HepG2 (cell line): Measurements from ENCODE around the gene CELF2. TPM values are rescaled to one million over a fixed set of nuclear protein-coding genes. Genes with fewer than 3 reads are reported as not detected.

ENCODE experiments used
- ATAC-seq: fragments of 200-7000 bp; cut with Tn5 transposase; 3 replicates; pipeline ENCODE4 v1.9.1; 2020; ENCODE audit warnings: mild to moderate bottlenecking, moderate library complexity
- BruUV-seq: library from RNA; stranded (reverse); fragments of 400-500 nt; replicated peaks from 2 replicates; lab custom pipeline; 2021; lab: Mats Ljungman, UMichigan
- CTCF ChIA-PET: fragments of 300-600 bp; formaldehyde crosslinking; extraction: SDS; loops from one replicate; lab custom pipeline; 2021; ENCODE audit warnings: low total read pairs, inconsistent platforms, low intra/inter-chr PET ratio; lab: Yijun Ruan, JAX
- POLR2A ChIA-PET: fragments of 350-600 bp; sonication (Branson Sonifier 250); formaldehyde crosslinking; loops from one replicate; lab custom pipeline; 2020; ENCODE audit warnings: antibody characterized with exemption, inconsistent platforms; lab: Yijun Ruan, JAX
- DNase-seq: peaks from one replicate; pipeline ENCODE4 v3.0.0-alpha.2; 2015; ENCODE audit warnings: low spot score
- FAIRE-seq: peaks from 3 replicates; lab custom pipeline; 2011; peaks lifted over from hg19 to GRCh38; lab: Jason Lieb, UNC
- H2AFZ ChIP-seq: one replicate; pipeline ENCODE4 v1.6.1; 2011; ENCODE audit warnings: low read length, inconsistent platforms
- H3K27ac ChIP-seq: fragments of 300-600 bp; 3 replicates; pipeline ENCODE4 v1.8.0; 2011; ENCODE audit warnings: mixed run types, mild to moderate bottlenecking, mixed read lengths, low read length, inconsistent platforms; ENCODE audit not compliant: insufficient read depth; ENCODE audit errors: extremely low read length
- H3K27me3 ChIP-seq, 2 experiments: fragments of 200-600 bp in 1 of 2; 2 replicates in 1 of 2; 3 replicates in 1 of 2; pipeline versions ENCODE4 v1.6.0 to v1.8.0; 2011; ENCODE audit warnings: low read length in 2 of 2, mild to moderate bottlenecking in 2 of 2, moderate library complexity in 2 of 2, inconsistent platforms in 1 of 2; ENCODE audit not compliant: insufficient read depth in 2 of 2, control insufficient read depth in 1 of 2
- H3K36me3 ChIP-seq, 2 experiments: fragments of 200-600 bp in 1 of 2; replicated peaks in 1 of 2; 2 replicates in 1 of 2; 3 replicates in 1 of 2; pipeline versions ENCODE4 v1.5.1 to v1.8.0; 2011; ENCODE audit warnings: low read length in 2 of 2, inconsistent platforms in 1 of 2; ENCODE audit not compliant: insufficient read depth in 2 of 2, control insufficient read depth in 1 of 2
- H3K4me1 ChIP-seq: 2 replicates; pipeline ENCODE4 v1.5.1; 2012; ENCODE audit warnings: low read length, inconsistent platforms; ENCODE audit not compliant: insufficient read depth
- H3K4me2 ChIP-seq: 2 replicates; pipeline ENCODE4 v1.6.0; 2011; ENCODE audit warnings: low read depth, low read length, inconsistent platforms
- H3K4me3 ChIP-seq, 3 experiments: fragments of 200-600 bp in 1 of 3; sonication (generic), shearing (Covaris generic) in 1 of 3; replicated peaks in 1 of 3; 2 replicates each; pipeline ENCODE4 v1.5.1; 2011 to 2016; ENCODE audit warnings: low read length in 3 of 3, inconsistent platforms in 2 of 3, low read depth in 2 of 3, mild to moderate bottlenecking in 2 of 3, control low read depth in 1 of 3, mixed read lengths in 1 of 3; ENCODE audit not compliant: insufficient read depth in 1 of 3
- H3K79me2 ChIP-seq: one replicate; pipeline ENCODE4 v1.6.1; 2011; ENCODE audit warnings: low read length, inconsistent platforms; ENCODE audit not compliant: insufficient read depth
- H3K9ac ChIP-seq: 2 replicates; pipeline ENCODE4 v1.6.0; 2011; ENCODE audit warnings: mild to moderate bottlenecking, low read depth, low read length, inconsistent platforms; ENCODE audit not compliant: insufficient read depth
- H3K9me3 ChIP-seq: 2 replicates; pipeline ENCODE4 v1.5.1; 2012; ENCODE audit warnings: mild to moderate bottlenecking, low read length
- H4K20me1 ChIP-seq: 2 replicates; pipeline ENCODE4 v1.6.0; 2011; ENCODE audit warnings: inconsistent platforms, mild to moderate bottlenecking, low read length, moderate library complexity; ENCODE audit not compliant: insufficient read depth
- CEBPB ChIP-seq: IDR thresholded peaks from 2 replicates; pipeline ENCODE4 v1.6.1; 2011; ENCODE audit warnings: low read depth, low read length, improper control_type of control experiment, borderline replicate concordance
- DR1 ChIP-seq: sonication (generic); formaldehyde crosslinking; IDR thresholded peaks from 2 replicates; pipeline ENCODE4 v1.8.0; 2021; ENCODE audit warnings: mild to moderate bottlenecking, missing genetic modification reagents, inconsistent platforms
- KDM5A ChIP-seq: fragments of 200-600 bp; sonication (generic); IDR thresholded peaks from 2 replicates; pipeline ENCODE4 v1.7.0; 2018; ENCODE audit warnings: antibody characterized with exemption, mild to moderate bottlenecking, low read length, borderline replicate concordance
- MAZ ChIP-seq, 2 experiments: sonication (generic) in 1 of 2; formaldehyde crosslinking in 1 of 2; IDR thresholded peaks; 2 replicates each; pipeline versions ENCODE4 v1.5.0 to v1.6.1; 2012 to 2020; ENCODE audit warnings: low read depth in 2 of 2, mild to moderate bottlenecking in 2 of 2, borderline replicate concordance in 1 of 2, improper control_type of control experiment in 1 of 2, low read length in 1 of 2, missing genetic modification reagents in 1 of 2, moderate library complexity in 1 of 2
- ZHX2 ChIP-seq, 2 experiments: sonication (generic) in 1 of 2; formaldehyde crosslinking in 1 of 2; IDR thresholded peaks; 2 replicates each; pipeline versions ENCODE4 v1.6.1 to v1.9.0; 2014 to 2022; ENCODE audit warnings: antibody characterized with exemption in 1 of 2, borderline replicate concordance in 1 of 2, inconsistent platforms in 1 of 2, low read depth in 1 of 2, missing genetic modification reagents in 1 of 2
- ZNF124 ChIP-seq: sonication (generic); formaldehyde crosslinking; IDR thresholded peaks from 2 replicates; pipeline ENCODE4 v1.4.0; 2020; ENCODE audit warnings: missing genetic modification reagents
- ZNF501 ChIP-seq: sonication (generic); formaldehyde crosslinking; IDR thresholded peaks from 2 replicates; pipeline ENCODE4 v1.5.1; 2020; ENCODE audit warnings: mild to moderate bottlenecking, moderate library complexity, missing genetic modification reagents
- WGBS: methylation state at CpG from one replicate; pipeline ENCODE4 v1.1.6; 2017; ENCODE audit warnings: low lambda C conversion rate; 5-methylcytosine and 5-hydroxymethylcytosine counted together
- in situ Hi-C: cut with HindIII; loops from 2 replicates; pipeline ENCODE4 v1.10.0; 2017; ENCODE audit warnings: low pct_unique_long_range_greater_than_20kb; ENCODE audit not compliant: extremely low pct_ligation_motif_present
- intact Hi-C: fragments of 100-400 bp; cut with micrococcal nuclease; formaldehyde crosslinking; loops from one replicate; pipeline ENCODE4 v1.10.0; 2022; ENCODE audit not compliant: unreplicated experiment
- polyA plus RNA-seq, 8 experiments: library from polyadenylated mRNA; depleted of rRNA in 3 of 8; stranded (reverse) in 7 of 8; unstranded in 1 of 8; fragments of >200 nt; fragmentation: Illumina TruSeq in 4 of 8; extraction: Trizol in 4 of 8; gene quantifications; 2 replicates each; pipeline versions ENCODE4 v1.2.1 to v1.2.3, GENCODE V29; 2011 to 2016; ENCODE audit warnings: low read depth in 4 of 8, missing spikeins in 1 of 8, mixed read lengths in 1 of 8; ENCODE audit not compliant: insufficient read depth in 1 of 8
- total RNA-seq, 5 experiments: library from RNA; depleted of rRNA; stranded (reverse); fragments of >200 nt; fragmentation: Illumina TruSeq; extraction: Trizol; gene quantifications; 2 replicates each; pipeline ENCODE4 v1.2.3, GENCODE V29; 2016; ENCODE audit warnings: low read depth in 1 of 5
- TF ChIP-seq, protein P1 (sequence below): sonication (generic); formaldehyde crosslinking; conservative IDR thresholded peaks from 2 replicates; pipeline ENCODE4 v1.4.0; 2020; ENCODE audit warnings: missing genetic modification reagents
- TF ChIP-seq, protein P2 (sequence below): sonication (generic); formaldehyde crosslinking; IDR thresholded peaks from 2 replicates; pipeline ENCODE4 v1.5.1; 2020; ENCODE audit warnings: mild to moderate bottlenecking, missing genetic modification reagents
- TF ChIP-seq, protein P3 (sequence below): sonication (generic); formaldehyde crosslinking; IDR thresholded peaks from 2 replicates; pipeline ENCODE4 v1.4.0; 2020; ENCODE audit warnings: missing genetic modification reagents, low read depth, mild to moderate bottlenecking, borderline replicate concordance

The CELF2 gene
- total and polyA plus RNA-seq, 2 of the 13 experiments (the other 11 are each of a cell fraction or from before 2014, with no cell fraction given): not detected

DNA sequence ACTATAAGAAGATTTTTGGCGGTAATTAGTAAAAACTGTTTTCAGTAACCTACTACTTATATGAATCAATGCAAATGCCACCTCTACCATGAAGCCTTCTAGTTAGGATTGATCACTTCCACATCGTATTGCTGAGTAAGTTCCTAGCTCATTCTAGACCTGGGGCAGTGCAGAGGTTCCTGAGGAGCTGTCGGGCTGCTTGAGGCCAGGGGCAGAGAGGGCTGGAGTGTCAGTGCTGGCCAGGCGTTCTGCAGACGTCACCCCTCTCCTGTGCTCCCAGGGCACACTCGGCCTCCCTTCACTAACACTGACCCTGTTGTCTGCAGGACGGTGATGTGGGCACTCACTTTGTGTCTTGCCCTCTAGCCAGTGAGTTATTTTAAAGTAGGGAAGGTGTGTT lies 275.7 kb downstream of the CELF2 start (continued):
- TF ChIP-seq, protein P1, sequence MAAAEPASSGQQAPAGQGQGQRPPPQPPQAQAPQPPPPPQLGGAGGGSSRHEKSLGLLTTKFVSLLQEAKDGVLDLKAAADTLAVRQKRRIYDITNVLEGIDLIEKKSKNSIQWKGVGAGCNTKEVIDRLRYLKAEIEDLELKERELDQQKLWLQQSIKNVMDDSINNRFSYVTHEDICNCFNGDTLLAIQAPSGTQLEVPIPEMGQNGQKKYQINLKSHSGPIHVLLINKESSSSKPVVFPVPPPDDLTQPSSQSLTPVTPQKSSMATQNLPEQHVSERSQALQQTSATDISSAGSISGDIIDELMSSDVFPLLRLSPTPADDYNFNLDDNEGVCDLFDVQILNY: no peak
- TF ChIP-seq MAZ (IDR thresholded peaks at IDR 0.05; ENCODE audit: borderline replicate concordance, low read depth, low read length) (no peak), MAZ (CRISPR knock-in tag; IDR thresholded peaks at IDR 0.05; ENCODE audit: low read depth) (no peak), CEBPB (no peak)

DNA sequence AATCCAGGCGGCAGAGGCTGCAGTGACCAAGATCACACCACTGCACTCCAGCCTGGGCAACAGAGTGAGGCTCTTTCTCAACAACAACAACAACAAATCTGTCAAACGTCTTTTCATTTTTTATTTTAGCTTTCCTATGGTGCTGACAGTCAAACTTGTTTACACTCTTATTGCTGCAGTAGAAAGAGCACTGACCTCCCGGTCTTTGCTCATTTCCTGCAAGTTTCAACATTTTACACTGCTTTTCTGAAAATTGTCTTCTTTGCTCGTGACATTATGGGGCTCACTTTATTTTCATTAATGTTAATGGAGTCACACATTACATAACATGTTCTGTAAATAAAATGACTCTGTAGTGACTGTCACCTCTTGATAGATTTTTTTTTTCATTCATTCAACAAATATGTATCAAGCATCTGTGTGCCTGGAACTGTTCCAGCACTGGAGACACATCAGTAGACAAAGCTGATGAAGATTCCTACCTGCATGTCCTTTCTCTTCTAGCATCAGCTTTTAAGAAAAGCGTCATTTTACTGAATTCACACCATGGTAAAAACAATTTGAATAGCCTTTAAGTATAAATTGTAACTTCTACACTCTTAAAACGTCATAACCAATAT lies 277.3 kb downstream of the CELF2 start:
- Histone ChIP-seq H3K79me2 (no peaks in the 10 kb centered on the region), H4K20me1 (no peaks in the 10 kb centered on the region), H3K4me2 (no peak overlapping the region), H3K4me3 (no peak overlapping the region), H3K36me3 (no peaks in the 10 kb centered on the region), H3K27me3 (peaks cover 2 to 49% of the 10 kb centered on the region in 2 experiments; a peak in 4 of 5 replicates), H3K9ac (no peak overlapping the region), H3K4me1 (no peaks in the 10 kb centered on the region), H3K9me3 (no peaks in the 10 kb centered on the region), H2AFZ (no peak overlapping the region), H3K27ac (no peak overlapping the region)
- 15% methylated on average over 6 of the region's 6 CpGs for WGBS
- DNase-seq: no peak
- no peak for FAIRE-seq
- in situ Hi-C loops: no loop called here
- no TSS peak for BruUV-seq
- intact Hi-C loops: no loop called here
- CTCF ChIA-PET: no interaction called here
- POLR2A ChIA-PET: no interaction called here
- ATAC-seq: no peak
- no peak for TF ChIP-seq ZNF501
- TF ChIP-seq, protein P2, sequence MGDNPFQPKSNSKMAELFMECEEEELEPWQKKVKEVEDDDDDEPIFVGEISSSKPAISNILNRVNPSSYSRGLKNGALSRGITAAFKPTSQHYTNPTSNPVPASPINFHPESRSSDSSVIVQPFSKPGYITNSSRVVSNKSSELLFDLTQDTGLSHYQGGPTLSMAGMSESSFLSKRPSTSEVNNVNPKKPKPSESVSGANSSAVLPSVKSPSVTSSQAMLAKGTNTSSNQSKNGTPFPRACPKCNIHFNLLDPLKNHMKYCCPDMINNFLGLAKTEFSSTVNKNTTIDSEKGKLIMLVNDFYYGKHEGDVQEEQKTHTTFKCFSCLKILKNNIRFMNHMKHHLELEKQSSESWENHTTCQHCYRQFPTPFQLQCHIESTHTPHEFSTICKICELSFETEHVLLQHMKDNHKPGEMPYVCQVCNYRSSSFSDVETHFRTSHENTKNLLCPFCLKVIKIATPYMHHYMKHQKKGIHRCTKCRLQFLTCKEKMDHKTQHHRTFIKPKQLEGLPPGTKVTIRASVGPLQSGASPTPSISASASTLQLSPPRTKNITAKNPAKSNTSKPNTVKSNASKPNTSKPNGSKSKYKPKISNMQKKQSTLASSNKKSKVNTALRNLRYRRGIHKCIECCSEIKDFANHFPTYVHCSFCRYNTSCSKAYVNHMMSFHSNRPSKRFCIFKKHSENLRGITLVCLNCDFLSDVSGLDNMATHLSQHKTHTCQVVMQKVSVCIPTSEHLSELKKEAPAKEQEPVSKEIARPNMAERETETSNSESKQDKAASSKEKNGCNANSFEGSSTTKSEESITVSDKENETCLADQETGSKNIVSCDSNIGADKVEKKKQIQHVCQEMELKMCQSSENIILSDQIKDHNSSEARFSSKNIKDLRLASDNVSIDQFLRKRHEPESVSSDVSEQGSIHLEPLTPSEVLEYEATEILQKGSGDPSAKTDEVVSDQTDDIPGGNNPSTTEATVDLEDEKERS: no peak
- TF ChIP-seq ZNF124 (CRISPR knock-in tag): no peak
- no peak for TF ChIP-seq KDM5A
- no peak for TF ChIP-seq ZHX2 (IDR thresholded peaks at IDR 0.05; ENCODE audit: low read depth)
- no peak for TF ChIP-seq ZHX2 (CRISPR knock-in tag; IDR thresholded peaks at IDR 0.05; ENCODE audit: borderline replicate concordance)
- no peak for TF ChIP-seq DR1 (CRISPR knock-in tag)
- TF ChIP-seq, protein P3, sequence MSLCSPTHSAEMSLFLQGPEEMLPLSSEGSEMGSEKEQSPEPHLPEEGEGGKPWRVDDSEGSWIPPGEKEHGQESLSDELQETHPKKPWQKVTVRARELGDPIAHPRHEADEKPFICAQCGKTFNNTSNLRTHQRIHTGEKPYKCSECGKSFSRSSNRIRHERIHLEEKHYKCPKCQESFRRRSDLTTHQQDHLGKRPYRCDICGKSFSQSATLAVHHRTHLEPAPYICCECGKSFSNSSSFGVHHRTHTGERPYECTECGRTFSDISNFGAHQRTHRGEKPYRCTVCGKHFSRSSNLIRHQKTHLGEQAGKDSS (CRISPR knock-in tag): no peak
